C4-2B (cell line): ENCODE measurements around the gene DUS2.

Experiments
- CTCF ChIP-seq: fragments of 450-650 bp; conservative IDR thresholded peaks from 2 replicates; pipeline ENCODE4 v1.5.1; 2017; ENCODE audit warnings: mild to moderate bottlenecking
- ZFX ChIP-seq: fragments of 450-650 bp; IDR thresholded peaks from 2 replicates; pipeline ENCODE4 v1.6.1; 2017

- no peak for TF ChIP-seq CTCF
- TF ChIP-seq ZFX, result no peak
Observed at GRCh38 chr16:68049449-68049848, 26.4 kb downstream of the DUS2 start.
